HG03103 (cell line): ENCODE measurements around the gene RARRES1.

ENCODE experiments used
- ATAC-seq: cut with Tn5 transposase; IDR thresholded peaks from one replicate; pipeline ENCODE4 v1.9.1; 2021; ENCODE audit warnings: low read depth; ENCODE audit not compliant: unreplicated experiment

Gene RARRES1

GRCh38 chr3:158765518-158766205 is 33.4 kb upstream of the RARRES1 start:
- no peak for ATAC-seq

- ATAC-seq = no peak
Measured at GRCh38 chr3:158763421-158763820, 31.2 kb upstream of the RARRES1 start.

GRCh38 chr3:158762701-158763100 is 30.4 kb upstream of the RARRES1 start:
- no peak for ATAC-seq

GRCh38 chr3:158761350-158761749 is 29.1 kb upstream of the RARRES1 start:
- no peak for ATAC-seq

GRCh38 chr3:158755421-158755820 is 23.2 kb upstream of the RARRES1 start:
- ATAC-seq = no peak

GRCh38 chr3:158753854-158754253 is 21.6 kb upstream of the RARRES1 start:
- ATAC-seq = no peak

- no peak for ATAC-seq
Measured at GRCh38 chr3:158751316-158751715, 19.1 kb upstream of the RARRES1 start.

GRCh38 chr3:158750016-158750415 is 17.8 kb upstream of the RARRES1 start:
- ATAC-seq = no peak

- ATAC-seq = no peak
Measured at GRCh38 chr3:158749526-158749925, 17.3 kb upstream of the RARRES1 start.

- no peak for ATAC-seq
Measured at GRCh38 chr3:158748237-158748828, 16.1 kb upstream of the RARRES1 start.

GRCh38 chr3:158747417-158747816 is 15.2 kb upstream of the RARRES1 start:
- ATAC-seq = no peak

GRCh38 chr3:158745551-158745950 is 13.3 kb upstream of the RARRES1 start:
- ATAC-seq = no peak

- no peak for ATAC-seq
Measured at GRCh38 chr3:158744567-158745288, 12.5 kb upstream of the RARRES1 start.

- ATAC-seq = no peak
Measured at GRCh38 chr3:158743664-158744566, 11.7 kb upstream of the RARRES1 start.

GRCh38 chr3:158742871-158743663 is 10.8 kb upstream of the RARRES1 start:
- ATAC-seq = no peak

- ATAC-seq = no peak
Measured at GRCh38 chr3:158739661-158740060, 7.4 kb upstream of the RARRES1 start.

GRCh38 chr3:158739078-158739477 is 6.8 kb upstream of the RARRES1 start:
- no peak for ATAC-seq

GRCh38 chr3:158738653-158739052 is 6.4 kb upstream of the RARRES1 start:
- no peak for ATAC-seq

GRCh38 chr3:158737976-158738615 is 5.8 kb upstream of the RARRES1 start:
- ATAC-seq = no peak

- no peak for ATAC-seq
Measured at GRCh38 chr3:158737410-158737809, 5.2 kb upstream of the RARRES1 start.
